ENCODE data around the gene CCDC28B. TPM values are rescaled to one million over a fixed set of nuclear protein-coding genes. Genes with fewer than 3 reads are reported as not detected.
A peak's percentile ranks its signal among the peaks of the same experiment; 100 is the strongest.

Gene CCDC28B
- total RNA-seq, 1 donor from 2014 or later: 56.9 TPM

GRCh38 chr1:32179443-32180185 is 20.8 kb upstream of the CCDC28B start, which contains the start of gene TXLNA:
TXLNA (plus strand) TSS chr1:32179675; CDS start chr1:32180346, 671 bp downstream.
- H3K36me3 Mint-ChIP-seq (ENCODE audit: low read depth): peaks cover 34% of the 10 kb centered on the region
- H3K27ac Mint-ChIP-seq: peak within 1 kb of the TSS; percentile 98
- DNase-seq: peak; percentile 89
- ATAC-seq (ENCODE audit: low read depth): peak; percentile 91
- ChIA-PET POLR2A (interaction anchor here (0.5 to 2.7 kb wide), 24 partner anchors 12 to 637 kb away, joined by 3 to 37 read pairs (median 6); partner anchors contain the start of genes BSDC1, CCDC28B, HDAC1 and KPNA6), CTCF (interaction anchor here (0.9 to 1.7 kb wide), 8 partner anchors 21 to 236 kb away, joined by 3 to 6 read pairs (median 4); partner anchors contain the start of genes CCDC28B, KPNA6 and TMEM39B)
- H3K4me3 Mint-ChIP-seq: peak within 1 kb of the TSS; percentile 90
- no peak for TF ChIP-seq CTCF (IDR thresholded peaks at IDR 0.05)
- H3K27me3 Mint-ChIP-seq: no peaks in the 10 kb centered on the region
- H3K4me1 Mint-ChIP-seq: peaks cover 40% of the 10 kb centered on the region
- intact Hi-C loops (cut with micrococcal nuclease): loop anchor here (1.0 to 2.0 kb wide), 7 partner anchors 21 to 215 kb away; partner anchors contain the start of genes BSDC1, CCDC28B, EIF3I and HDAC1
- H3K9me3 Mint-ChIP-seq: no peaks in the 10 kb centered on the region

GRCh38 chr1:32180186-32181060 is 20.0 kb upstream of the CCDC28B start:
- no peak for TF ChIP-seq CTCF (IDR thresholded peaks at IDR 0.05)
- Mint-ChIP-seq H3K27ac (peak overlapping the region; percentile 83), H3K9me3 (no peaks in the 10 kb centered on the region), H3K27me3 (no peaks in the 10 kb centered on the region), H3K36me3 (ENCODE audit: low read depth) (peaks cover 40% of the 10 kb centered on the region), H3K4me1 (peaks cover 44% of the 10 kb centered on the region), H3K4me3 (peak overlapping the region; percentile 90)
- DNase-seq (peak; percentile 31), ATAC-seq (ENCODE audit: low read depth) (no peak)
- ChIA-PET POLR2A (interaction anchor here (0.6 to 2.7 kb wide), 14 partner anchors 18 to 627 kb away, joined by 3 to 37 read pairs (median 10); partner anchors contain the start of genes BSDC1, CCDC28B, HDAC1 and KPNA6), CTCF (interaction anchor here (0.9 to 1.7 kb wide), 7 partner anchors 17 to 236 kb away, joined by 3 to 6 read pairs (median 4); partner anchors contain the start of genes CCDC28B and TMEM39B)
- intact Hi-C loops (cut with micrococcal nuclease): loop anchor here (1.0 kb wide), 2 partner anchors 20 to 112 kb away; partner anchors contain the start of genes CCDC28B and HDAC1

DNA sequence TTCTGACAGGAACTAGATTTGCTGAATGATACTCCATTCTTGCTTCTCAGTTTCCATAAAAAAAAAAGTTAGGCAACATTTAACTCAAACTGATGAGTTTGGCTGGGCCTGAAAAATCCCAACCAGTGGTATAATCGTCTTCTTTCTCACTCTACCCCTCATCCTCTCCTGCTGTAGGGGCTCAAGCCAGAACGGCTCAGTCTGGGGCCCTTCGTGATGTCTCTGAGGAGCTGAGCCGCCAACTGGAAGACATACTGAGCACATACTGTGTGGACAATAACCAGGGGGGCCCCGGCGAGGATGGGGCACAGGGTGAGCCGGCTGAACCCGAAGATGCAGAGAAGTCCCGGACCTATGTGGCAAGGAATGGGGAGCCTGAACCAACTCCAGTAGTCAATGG is 19.3 kb upstream of the CCDC28B start:
- ChIA-PET POLR2A (interaction anchor here (0.6 to 2.7 kb wide), 6 partner anchors 17 to 627 kb away, joined by 3 to 22 read pairs (median 13); partner anchors contain the start of genes BSDC1, KPNA6, MARCKSL1 and TMEM39B), CTCF (interaction anchor here (1.0 kb wide), 2 partner anchors 17 to 19 kb away, joined by 3 to 4 read pairs; partner anchors contain the start of gene CCDC28B)
- Mint-ChIP-seq H3K27ac (peak overlapping the region; percentile 83), H3K9me3 (no peaks in the 10 kb centered on the region), H3K4me3 (peak overlapping the region; percentile 90), H3K4me1 (peaks cover 46% of the 10 kb centered on the region), H3K36me3 (ENCODE audit: low read depth) (peaks cover 42% of the 10 kb centered on the region), H3K27me3 (no peaks in the 10 kb centered on the region)
- ATAC-seq (ENCODE audit: low read depth) (no peak), DNase-seq (no peak)
- intact Hi-C loops (cut with micrococcal nuclease): no loop called here
- TF ChIP-seq CTCF (IDR thresholded peaks at IDR 0.05): no peak

GRCh38 chr1:32181563-32181962 is 18.8 kb upstream of the CCDC28B start:
- intact Hi-C loops (cut with micrococcal nuclease): no loop called here
- ATAC-seq (ENCODE audit: low read depth): no peak
- ChIA-PET POLR2A (interaction anchor here (1.4 to 2.6 kb wide), 2 partner anchors 17 to 73 kb away, joined by 8 to 15 read pairs; partner anchors contain the start of gene KPNA6), CTCF (interaction anchor here (0.6 kb wide), 1 partner anchor 140 kb away, joined by 3 read pairs; no protein-coding TSS in a partner anchor)
- Mint-ChIP-seq H3K4me3 (peak overlapping the region; percentile 90), H3K27me3 (no peaks in the 10 kb centered on the region), H3K9me3 (no peaks in the 10 kb centered on the region), H3K36me3 (ENCODE audit: low read depth) (peaks cover 47% of the 10 kb centered on the region), H3K27ac (no peak overlapping the region), H3K4me1 (peaks cover 51% of the 10 kb centered on the region)
- no peak for TF ChIP-seq CTCF (IDR thresholded peaks at IDR 0.05)
- no peak for DNase-seq

All from activated B cell treated with CpG ODN at 0.5 μM for 24 hours (primary cell).